Panc1 (cell line): Measurements from ENCODE around the gene H1-8.

Experiments used
- CTCF ChIP-seq: fragments of 450-650 bp; IDR thresholded peaks from 2 replicates; pipeline ENCODE4 v1.5.1; 2017; ENCODE audit warnings: mild to moderate bottlenecking
- POLR2AphosphoS5 ChIP-seq: IDR thresholded peaks from 2 replicates; pipeline ENCODE4 v1.6.1; 2012; ENCODE audit warnings: mild to moderate bottlenecking, low read depth, low read length, moderate library complexity
- REST ChIP-seq, 2 experiments: IDR thresholded peaks; 2 replicates each; pipeline ENCODE4 v1.6.1; 2011 to 2012; ENCODE audit warnings: low read depth in 2 of 2, control low read depth in 1 of 2, low read length in 1 of 2, mild to moderate bottlenecking in 1 of 2, moderate library complexity in 1 of 2; ENCODE audit not compliant: insufficient read depth in 1 of 2

- TF ChIP-seq POLR2AphosphoS5 (no peak), CTCF (no peak), REST (IDR thresholded peaks at IDR 0.05; ENCODE audit: insufficient read depth in 1 of 2, low read depth in 2 of 2, low read length in 1 of 2) (no peak)
Observed at GRCh38 chr3:129584631-129585030, 41.7 kb downstream of the H1-8 start.
